HG03558 (cell line): ENCODE results near the gene IQSEC1.

Source experiments
- ATAC-seq: cut with Tn5 transposase; IDR thresholded peaks from one replicate; pipeline ENCODE4 v1.9.1; 2021; ENCODE audit warnings: moderate number of reproducible peaks; ENCODE audit not compliant: unreplicated experiment; ENCODE audit errors: extremely low read depth

IQSEC1 gene

GRCh38 chr3:12962292-12962691, 110.9 kb downstream of the IQSEC1 start:
- ATAC-seq = no peak

DNA sequence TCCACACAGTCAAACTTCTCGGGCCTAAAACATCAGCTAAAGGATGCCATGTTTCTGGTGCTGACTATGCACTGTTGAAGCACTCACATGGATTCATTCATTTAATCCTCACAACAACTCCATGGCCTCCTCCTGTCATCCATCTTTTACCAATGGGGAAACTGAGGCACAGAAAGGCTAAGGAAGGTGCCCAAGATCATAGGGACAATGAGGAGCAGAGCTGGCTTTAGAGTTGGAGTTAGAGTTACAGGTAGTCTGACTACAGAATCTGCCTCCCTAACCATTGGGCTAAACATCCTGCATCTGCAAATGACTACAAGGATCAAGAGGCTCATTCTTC, 111.6 kb downstream of the IQSEC1 start:
- ATAC-seq = no peak

- no peak for ATAC-seq
Observed at GRCh38 chr3:12961007-12961696, 112.1 kb downstream of the IQSEC1 start.

DNA sequence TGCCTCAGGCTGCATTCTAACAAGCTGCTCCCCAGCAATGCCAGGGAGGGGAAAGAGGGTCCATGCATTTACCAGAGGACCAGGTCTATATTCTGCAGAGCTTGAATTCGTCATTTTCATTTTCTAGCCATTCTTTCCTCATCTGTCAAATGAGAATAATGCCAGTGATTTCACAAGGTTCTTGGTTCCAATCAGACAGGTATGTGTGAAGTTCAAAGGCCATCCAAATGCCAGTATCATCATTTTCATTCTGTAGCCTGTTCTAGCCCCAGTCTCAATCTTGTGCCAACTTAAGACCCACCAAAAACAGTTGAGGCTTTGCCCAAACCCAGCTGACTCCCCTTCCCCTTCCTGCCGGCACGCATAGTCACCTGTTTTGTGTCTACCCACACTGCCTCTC, 112.7 kb downstream of the IQSEC1 start:
- ATAC-seq = no peak

- no peak for ATAC-seq
Observed at GRCh38 chr3:12959838-12960378, 113.3 kb downstream of the IQSEC1 start.

GRCh38 chr3:12959410-12959809, 113.8 kb downstream of the IQSEC1 start:
- no peak for ATAC-seq

GRCh38 chr3:12957824-12958792, 115.1 kb downstream of the IQSEC1 start:
- no peak for ATAC-seq

GRCh38 chr3:12957339-12957738, 115.9 kb downstream of the IQSEC1 start:
- ATAC-seq = no peak

GRCh38 chr3:12956316-12956660, 116.9 kb downstream of the IQSEC1 start:
- no peak for ATAC-seq

DNA sequence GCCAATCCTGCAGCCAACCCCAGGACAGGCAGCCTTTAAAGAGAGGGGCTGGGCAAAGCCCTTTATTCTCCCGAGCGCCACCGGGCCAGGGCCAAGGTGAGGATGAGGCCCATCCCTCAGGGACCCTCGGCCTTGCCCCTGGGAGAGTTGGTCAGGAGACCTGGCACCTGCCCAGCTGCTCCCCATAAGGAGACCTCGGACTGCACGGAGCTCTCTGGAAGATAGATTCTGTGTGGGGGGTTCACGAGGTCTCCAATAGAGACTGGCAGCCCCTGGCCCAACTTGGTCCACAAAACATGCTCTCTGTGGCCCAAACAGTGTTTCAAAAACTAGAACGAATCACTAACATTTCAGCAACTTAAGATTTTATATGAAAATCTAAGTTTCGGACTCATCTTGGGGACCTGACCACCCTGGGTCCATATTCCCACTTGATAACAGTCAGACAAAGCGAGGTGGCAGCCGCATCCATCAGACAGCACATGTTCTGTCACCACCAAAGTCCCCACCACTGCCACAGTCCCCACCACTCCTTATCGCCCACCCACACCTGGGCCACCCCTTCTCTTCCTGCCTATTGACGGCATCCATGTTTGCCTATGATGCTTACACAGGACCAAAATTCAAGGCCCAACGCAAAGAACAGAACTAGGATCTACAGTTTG, 117.4 kb downstream of the IQSEC1 start:
- ATAC-seq = no peak

DNA sequence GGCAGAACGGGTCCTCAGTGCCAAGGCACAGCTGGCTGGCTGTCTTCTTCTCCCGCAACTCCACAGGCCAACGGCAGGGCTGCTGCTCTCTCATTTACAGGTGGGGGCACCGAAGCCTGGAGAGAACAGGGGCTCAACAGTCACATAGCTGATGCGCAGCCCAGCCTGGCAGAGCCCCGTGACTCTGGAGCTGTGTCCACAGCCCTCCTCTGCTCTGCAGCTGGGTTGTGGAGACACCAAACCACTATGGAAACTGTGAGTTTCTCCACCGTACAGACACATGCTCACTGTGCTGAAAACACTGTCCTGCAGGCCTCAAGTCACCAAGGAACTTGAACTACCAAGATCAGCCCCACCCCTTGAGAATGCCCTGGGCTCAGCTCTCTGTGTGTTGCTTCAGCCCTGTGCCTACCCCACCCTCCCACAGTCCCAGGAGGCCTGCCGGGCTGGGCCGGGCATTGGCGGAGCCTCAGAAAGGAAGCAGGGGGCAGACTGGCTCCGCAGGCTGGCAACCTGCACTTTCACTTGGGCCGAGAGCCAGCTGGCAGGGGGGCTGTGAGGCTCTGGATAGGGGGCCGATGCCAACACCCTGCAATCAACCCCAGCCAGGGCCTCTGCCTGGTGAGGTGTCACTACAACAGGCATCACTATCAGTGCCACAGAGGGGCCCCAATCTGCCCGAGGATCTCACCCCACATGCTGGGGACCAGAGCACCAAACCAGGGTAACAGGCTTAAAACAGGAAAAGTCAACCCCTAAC, 118.2 kb downstream of the IQSEC1 start:
- no peak for ATAC-seq

DNA sequence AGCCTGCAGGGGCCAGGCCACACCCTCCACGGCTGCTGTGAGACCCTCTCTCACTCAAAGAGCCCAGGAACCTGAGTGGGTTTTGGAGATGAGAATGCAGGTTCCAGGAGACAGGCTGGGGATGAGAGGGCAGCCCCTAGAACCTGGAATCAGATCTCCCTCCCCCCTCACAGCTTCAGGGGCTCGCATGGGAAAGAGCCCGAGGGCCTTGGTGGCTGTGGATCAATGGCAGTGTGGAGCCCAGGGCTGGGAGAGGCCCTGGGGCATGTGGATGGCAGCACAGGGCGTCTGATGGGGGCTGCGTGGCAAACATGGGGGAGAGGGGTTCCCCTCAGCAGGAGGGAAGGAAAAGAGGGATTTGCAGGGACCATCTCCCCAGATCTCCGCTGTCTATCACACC, 119.0 kb downstream of the IQSEC1 start:
- ATAC-seq = no peak

- no peak for ATAC-seq
Observed at GRCh38 chr3:12953201-12953995, 119.8 kb downstream of the IQSEC1 start.

- ATAC-seq = no peak
Observed at GRCh38 chr3:12952343-12953200, 120.7 kb downstream of the IQSEC1 start.

- no peak for ATAC-seq
Observed at GRCh38 chr3:12948891-12949711, 124.1 kb downstream of the IQSEC1 start.

GRCh38 chr3:12948371-12948770, 124.9 kb downstream of the IQSEC1 start:
- no peak for ATAC-seq

GRCh38 chr3:12947504-12948369, 125.5 kb downstream of the IQSEC1 start:
- no peak for ATAC-seq
